GM23338 (cell line): ENCODE measurements around the gene RAD51B. TPM values are rescaled to one million over a fixed set of nuclear protein-coding genes. Genes with fewer than 3 reads are reported as not detected.

Source experiments
- EZH2phosphoT487 ChIP-seq: fragments of 200-600 bp; sonication (generic); IDR thresholded peaks from one replicate; pipeline ENCODE4 v1.8.1; 2018; ENCODE audit warnings: antibody characterized with exemption; ENCODE audit not compliant: unreplicated experiment
- NANOG ChIP-seq: IDR thresholded peaks from 2 replicates; pipeline ENCODE4 v1.6.1; 2016; ENCODE audit warnings: antibody characterized with exemption, borderline replicate concordance
- STAT1 ChIP-seq: IDR thresholded peaks from one replicate; pipeline ENCODE4 v1.6.1; 2016; ENCODE audit warnings: antibody characterized with exemption; ENCODE audit not compliant: unreplicated experiment
- polyA plus RNA-seq: library from polyadenylated mRNA; unstranded; fragments of >200 nt; fragmentation: Nextera tagmentation; extraction: Ambion mirVana; gene quantifications from 2 replicates; pipeline ENCODE4 v1.2.1, GENCODE V29; 2016
- total RNA-seq: library from RNA; depleted of rRNA; stranded (reverse); fragments of >200 nt; shearing (Covaris generic); gene quantifications from 2 replicates; pipeline ENCODE4 v1.2.3, GENCODE V29; 2014
- TF ChIP-seq, protein P1 (sequence below): fragments of 250-450 bp; sonication (Bioruptor Pico); IDR thresholded peaks from 2 replicates; pipeline ENCODE4 v1.5.0; 2020; ENCODE audit warnings: mild to moderate bottlenecking, moderate library complexity
- TF ChIP-seq, protein P2 (sequence below), 2 experiments: fragments of 200-600 bp in 1 of 2; sonication (generic) in 1 of 2; conservative IDR thresholded peaks; 2 replicates each; pipeline versions ENCODE4 v1.5.1 to v1.6.1; 2016 to 2017; ENCODE audit warnings: antibody characterized with exemption in 2 of 2, low read depth in 2 of 2, mild to moderate bottlenecking in 2 of 2, moderate library complexity in 1 of 2
- TF ChIP-seq, protein P3 (sequence below): IDR thresholded peaks from one replicate; pipeline ENCODE4 v1.6.1; 2018; ENCODE audit warnings: antibody characterized with exemption; ENCODE audit not compliant: unreplicated experiment

Gene RAD51B
- total and polyA plus RNA-seq, 2 experiments from 2014 or later = 15.7 to 29.1 TPM

DNA sequence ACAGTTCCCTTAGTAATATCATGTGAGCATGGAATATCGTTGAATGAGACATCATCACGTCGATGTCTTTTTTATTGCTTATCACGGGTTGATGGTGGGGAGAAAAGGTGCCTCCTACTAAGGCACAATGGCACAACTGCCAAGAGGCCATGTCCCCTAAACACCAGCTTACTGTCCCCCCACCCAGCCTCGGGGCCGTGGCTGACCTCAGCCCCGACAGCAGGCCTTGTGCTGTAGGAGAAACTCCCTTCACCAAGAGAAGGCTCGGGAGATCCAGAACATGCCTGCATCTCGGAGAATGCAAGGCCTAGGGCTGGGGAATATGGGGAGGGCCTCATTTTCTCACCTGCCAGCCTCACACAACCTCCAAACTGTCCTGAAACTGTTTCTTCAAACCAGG is 950.5 kb downstream of the RAD51B start (continued):
- TF ChIP-seq, protein P1, sequence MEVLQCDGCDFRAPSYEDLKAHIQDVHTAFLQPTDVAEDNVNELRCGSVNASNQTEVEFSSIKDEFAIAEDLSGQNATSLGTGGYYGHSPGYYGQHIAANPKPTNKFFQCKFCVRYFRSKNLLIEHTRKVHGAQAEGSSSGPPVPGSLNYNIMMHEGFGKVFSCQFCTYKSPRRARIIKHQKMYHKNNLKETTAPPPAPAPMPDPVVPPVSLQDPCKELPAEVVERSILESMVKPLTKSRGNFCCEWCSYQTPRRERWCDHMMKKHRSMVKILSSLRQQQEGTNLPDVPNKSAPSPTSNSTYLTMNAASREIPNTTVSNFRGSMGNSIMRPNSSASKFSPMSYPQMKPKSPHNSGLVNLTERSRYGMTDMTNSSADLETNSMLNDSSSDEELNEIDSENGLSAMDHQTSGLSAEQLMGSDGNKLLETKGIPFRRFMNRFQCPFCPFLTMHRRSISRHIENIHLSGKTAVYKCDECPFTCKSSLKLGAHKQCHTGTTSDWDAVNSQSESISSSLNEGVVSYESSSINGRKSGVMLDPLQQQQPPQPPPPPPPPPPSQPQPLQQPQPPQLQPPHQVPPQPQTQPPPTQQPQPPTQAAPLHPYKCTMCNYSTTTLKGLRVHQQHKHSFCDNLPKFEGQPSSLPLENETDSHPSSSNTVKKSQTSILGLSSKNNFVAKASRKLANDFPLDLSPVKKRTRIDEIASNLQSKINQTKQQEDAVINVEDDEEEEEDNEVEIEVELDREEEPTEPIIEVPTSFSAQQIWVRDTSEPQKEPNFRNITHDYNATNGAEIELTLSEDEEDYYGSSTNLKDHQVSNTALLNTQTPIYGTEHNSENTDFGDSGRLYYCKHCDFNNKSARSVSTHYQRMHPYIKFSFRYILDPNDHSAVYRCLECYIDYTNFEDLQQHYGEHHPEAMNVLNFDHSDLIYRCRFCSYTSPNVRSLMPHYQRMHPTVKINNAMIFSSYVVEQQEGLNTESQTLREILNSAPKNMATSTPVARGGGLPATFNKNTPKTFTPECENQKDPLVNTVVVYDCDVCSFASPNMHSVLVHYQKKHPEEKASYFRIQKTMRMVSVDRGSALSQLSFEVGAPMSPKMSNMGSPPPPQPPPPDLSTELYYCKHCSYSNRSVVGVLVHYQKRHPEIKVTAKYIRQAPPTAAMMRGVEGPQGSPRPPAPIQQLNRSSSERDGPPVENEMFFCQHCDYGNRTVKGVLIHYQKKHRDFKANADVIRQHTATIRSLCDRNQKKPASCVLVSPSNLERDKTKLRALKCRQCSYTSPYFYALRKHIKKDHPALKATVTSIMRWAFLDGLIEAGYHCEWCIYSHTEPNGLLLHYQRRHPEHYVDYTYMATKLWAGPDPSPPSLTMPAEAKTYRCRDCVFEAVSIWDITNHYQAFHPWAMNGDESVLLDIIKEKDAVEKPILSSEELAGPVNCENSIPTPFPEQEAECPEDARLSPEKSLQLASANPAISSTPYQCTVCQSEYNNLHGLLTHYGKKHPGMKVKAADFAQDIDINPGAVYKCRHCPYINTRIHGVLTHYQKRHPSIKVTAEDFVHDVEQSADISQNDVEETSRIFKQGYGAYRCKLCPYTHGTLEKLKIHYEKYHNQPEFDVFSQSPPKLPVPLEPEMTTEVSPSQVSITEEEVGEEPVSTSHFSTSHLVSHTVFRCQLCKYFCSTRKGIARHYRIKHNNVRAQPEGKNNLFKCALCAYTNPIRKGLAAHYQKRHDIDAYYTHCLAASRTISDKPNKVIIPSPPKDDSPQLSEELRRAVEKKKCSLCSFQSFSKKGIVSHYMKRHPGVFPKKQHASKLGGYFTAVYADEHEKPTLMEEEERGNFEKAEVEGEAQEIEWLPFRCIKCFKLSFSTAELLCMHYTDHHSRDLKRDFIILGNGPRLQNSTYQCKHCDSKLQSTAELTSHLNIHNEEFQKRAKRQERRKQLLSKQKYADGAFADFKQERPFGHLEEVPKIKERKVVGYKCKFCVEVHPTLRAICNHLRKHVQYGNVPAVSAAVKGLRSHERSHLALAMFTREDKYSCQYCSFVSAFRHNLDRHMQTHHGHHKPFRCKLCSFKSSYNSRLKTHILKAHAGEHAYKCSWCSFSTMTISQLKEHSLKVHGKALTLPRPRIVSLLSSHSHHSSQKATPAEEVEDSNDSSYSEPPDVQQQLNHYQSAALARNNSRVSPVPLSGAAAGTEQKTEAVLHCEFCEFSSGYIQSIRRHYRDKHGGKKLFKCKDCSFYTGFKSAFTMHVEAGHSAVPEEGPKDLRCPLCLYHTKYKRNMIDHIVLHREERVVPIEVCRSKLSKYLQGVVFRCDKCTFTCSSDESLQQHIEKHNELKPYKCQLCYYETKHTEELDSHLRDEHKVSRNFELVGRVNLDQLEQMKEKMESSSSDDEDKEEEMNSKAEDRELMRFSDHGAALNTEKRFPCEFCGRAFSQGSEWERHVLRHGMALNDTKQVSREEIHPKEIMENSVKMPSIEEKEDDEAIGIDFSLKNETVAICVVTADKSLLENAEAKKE (CRISPR knock-in tag) = no peak
- TF ChIP-seq STAT1 (no peak), EZH2phosphoT487 (no peak), NANOG (no peak)
- TF ChIP-seq, protein P2, sequence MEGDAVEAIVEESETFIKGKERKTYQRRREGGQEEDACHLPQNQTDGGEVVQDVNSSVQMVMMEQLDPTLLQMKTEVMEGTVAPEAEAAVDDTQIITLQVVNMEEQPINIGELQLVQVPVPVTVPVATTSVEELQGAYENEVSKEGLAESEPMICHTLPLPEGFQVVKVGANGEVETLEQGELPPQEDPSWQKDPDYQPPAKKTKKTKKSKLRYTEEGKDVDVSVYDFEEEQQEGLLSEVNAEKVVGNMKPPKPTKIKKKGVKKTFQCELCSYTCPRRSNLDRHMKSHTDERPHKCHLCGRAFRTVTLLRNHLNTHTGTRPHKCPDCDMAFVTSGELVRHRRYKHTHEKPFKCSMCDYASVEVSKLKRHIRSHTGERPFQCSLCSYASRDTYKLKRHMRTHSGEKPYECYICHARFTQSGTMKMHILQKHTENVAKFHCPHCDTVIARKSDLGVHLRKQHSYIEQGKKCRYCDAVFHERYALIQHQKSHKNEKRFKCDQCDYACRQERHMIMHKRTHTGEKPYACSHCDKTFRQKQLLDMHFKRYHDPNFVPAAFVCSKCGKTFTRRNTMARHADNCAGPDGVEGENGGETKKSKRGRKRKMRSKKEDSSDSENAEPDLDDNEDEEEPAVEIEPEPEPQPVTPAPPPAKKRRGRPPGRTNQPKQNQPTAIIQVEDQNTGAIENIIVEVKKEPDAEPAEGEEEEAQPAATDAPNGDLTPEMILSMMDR (conservative IDR thresholded peaks at IDR 0.05; ENCODE audit: low read depth in 2 of 2) = no peak
- TF ChIP-seq, protein P3, sequence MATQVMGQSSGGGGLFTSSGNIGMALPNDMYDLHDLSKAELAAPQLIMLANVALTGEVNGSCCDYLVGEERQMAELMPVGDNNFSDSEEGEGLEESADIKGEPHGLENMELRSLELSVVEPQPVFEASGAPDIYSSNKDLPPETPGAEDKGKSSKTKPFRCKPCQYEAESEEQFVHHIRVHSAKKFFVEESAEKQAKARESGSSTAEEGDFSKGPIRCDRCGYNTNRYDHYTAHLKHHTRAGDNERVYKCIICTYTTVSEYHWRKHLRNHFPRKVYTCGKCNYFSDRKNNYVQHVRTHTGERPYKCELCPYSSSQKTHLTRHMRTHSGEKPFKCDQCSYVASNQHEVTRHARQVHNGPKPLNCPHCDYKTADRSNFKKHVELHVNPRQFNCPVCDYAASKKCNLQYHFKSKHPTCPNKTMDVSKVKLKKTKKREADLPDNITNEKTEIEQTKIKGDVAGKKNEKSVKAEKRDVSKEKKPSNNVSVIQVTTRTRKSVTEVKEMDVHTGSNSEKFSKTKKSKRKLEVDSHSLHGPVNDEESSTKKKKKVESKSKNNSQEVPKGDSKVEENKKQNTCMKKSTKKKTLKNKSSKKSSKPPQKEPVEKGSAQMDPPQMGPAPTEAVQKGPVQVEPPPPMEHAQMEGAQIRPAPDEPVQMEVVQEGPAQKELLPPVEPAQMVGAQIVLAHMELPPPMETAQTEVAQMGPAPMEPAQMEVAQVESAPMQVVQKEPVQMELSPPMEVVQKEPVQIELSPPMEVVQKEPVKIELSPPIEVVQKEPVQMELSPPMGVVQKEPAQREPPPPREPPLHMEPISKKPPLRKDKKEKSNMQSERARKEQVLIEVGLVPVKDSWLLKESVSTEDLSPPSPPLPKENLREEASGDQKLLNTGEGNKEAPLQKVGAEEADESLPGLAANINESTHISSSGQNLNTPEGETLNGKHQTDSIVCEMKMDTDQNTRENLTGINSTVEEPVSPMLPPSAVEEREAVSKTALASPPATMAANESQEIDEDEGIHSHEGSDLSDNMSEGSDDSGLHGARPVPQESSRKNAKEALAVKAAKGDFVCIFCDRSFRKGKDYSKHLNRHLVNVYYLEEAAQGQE = no peak
